ENCODE data around the gene CCL5.

GRCh38 chr17:35847006-35847405 lies 33.2 kb downstream of the CCL5 start:
- TF ChIP-seq GATA2 (IDR thresholded peaks at IDR 0.05; ENCODE audit: low read depth, low read length) (no peak), GATA3 (IDR thresholded peaks at IDR 0.05; ENCODE audit: low read depth, low read length) (no peak)

Measured in SH-SY5Y (cell line).